ENCODE results near the gene PXT1.
A peak's percentile ranks its signal among the peaks of the same experiment; 100 is the strongest.
"Not testable (repeated sequence)": the region's sequence is repeated elsewhere in the genome, so short reads cannot be mapped to it uniquely, and the experiment has no call there.

PXT1 gene

GRCh38 chr6:36443471-36444428, 1.1 kb upstream of the PXT1 start:
- DNase-seq: peak; percentile 63

- no peak for DNase-seq
Observed at GRCh38 chr6:36442103-36442670, 467 bp downstream of the PXT1 start.

GRCh38 chr6:36441307-36441894, 1.3 kb downstream of the PXT1 start:
- DNase-seq: peak; percentile 98

GRCh38 chr6:36436466-36436865, 6.2 kb downstream of the PXT1 start:
- no peak for DNase-seq

- no peak for DNase-seq
Observed at GRCh38 chr6:36432151-36432671, 10.4 kb downstream of the PXT1 start.

- no peak for DNase-seq
Observed at GRCh38 chr6:36431197-36431596, 11.5 kb downstream of the PXT1 start.

- no peak for DNase-seq
Observed at GRCh38 chr6:36430351-36430750, 12.3 kb downstream of the PXT1 start.

GRCh38 chr6:36428911-36429310, 13.7 kb downstream of the PXT1 start:
- DNase-seq: peak; percentile 3

GRCh38 chr6:36426622-36427021, 16.0 kb downstream of the PXT1 start:
- DNase-seq: no peak

- peak; percentile 99 for DNase-seq
Observed at GRCh38 chr6:36423101-36423824, 19.4 kb downstream of the PXT1 start.

GRCh38 chr6:36422714-36423100, 19.9 kb downstream of the PXT1 start:
- DNase-seq: peak; percentile 26

GRCh38 chr6:36419310-36419709, 23.3 kb downstream of the PXT1 start:
- no peak for DNase-seq

- DNase-seq: no peak
Observed at GRCh38 chr6:36418558-36418957, 24.1 kb downstream of the PXT1 start.

GRCh38 chr6:36414481-36414880, 28.2 kb downstream of the PXT1 start:
- no peak for DNase-seq

- DNase-seq: no peak
Observed at GRCh38 chr6:36413489-36414480, 28.9 kb downstream of the PXT1 start.

GRCh38 chr6:36409718-36410117, 32.9 kb downstream of the PXT1 start:
- not testable (repeated sequence) for DNase-seq

- no peak for DNase-seq
Observed at GRCh38 chr6:36404164-36404563, 38.5 kb downstream of the PXT1 start.

- no peak for DNase-seq
Observed at GRCh38 chr6:36402481-36402880, 40.2 kb downstream of the PXT1 start.

GRCh38 chr6:36399970-36400369, 42.7 kb downstream of the PXT1 start:
- no peak for DNase-seq

GRCh38 chr6:36392621-36393020, 50.0 kb downstream of the PXT1 start:
- no peak for DNase-seq

- DNase-seq: no peak
Observed at GRCh38 chr6:36389353-36389752, 53.3 kb downstream of the PXT1 start.

Data from DMS53 (cell line).